Stimulated activated CD4-positive, alpha-beta T cell treated with anti-CD3 and anti-CD28 coated beads, Interleukin-1b, Interleukin-23, amount 100 ng/mL, for 48 hours (primary cell): Measurements from ENCODE around the gene TTC28.
"Not testable (repeated sequence)": the region's sequence is repeated elsewhere in the genome, so short reads cannot be mapped to it uniquely, and the experiment has no call there.

Experiments used
- DNase-seq: peaks from one replicate; pipeline ENCODE4 v3.0.0-alpha.2; 2020

The TTC28 gene

GRCh38 chr22:28118957-28119631 lies 560.5 kb downstream of the TTC28 start:
- DNase-seq = no peak

- DNase-seq = no peak
These were observed 563.4 kb downstream of the TTC28 start for GRCh38 chr22:28116219-28116673.

GRCh38 chr22:28115426-28115825 lies 564.2 kb downstream of the TTC28 start:
- DNase-seq = no peak

GRCh38 chr22:28112548-28113043 lies 567.0 kb downstream of the TTC28 start:
- DNase-seq = no peak

GRCh38 chr22:28112190-28112544 lies 567.5 kb downstream of the TTC28 start:
- no peak for DNase-seq

GRCh38 chr22:28111501-28112189 lies 568.0 kb downstream of the TTC28 start:
- DNase-seq = no peak

- DNase-seq = no peak
These were observed 570.8 kb downstream of the TTC28 start for GRCh38 chr22:28108851-28109250.

GRCh38 chr22:28106617-28107016 lies 573.0 kb downstream of the TTC28 start:
- DNase-seq = no peak

- DNase-seq = no peak
These were observed 573.7 kb downstream of the TTC28 start for GRCh38 chr22:28105988-28106387.

GRCh38 chr22:28105413-28105812 lies 574.2 kb downstream of the TTC28 start:
- DNase-seq = no peak

GRCh38 chr22:28103596-28103995 lies 576.0 kb downstream of the TTC28 start:
- DNase-seq = no peak

GRCh38 chr22:28102151-28102812 lies 577.4 kb downstream of the TTC28 start:
- no peak for DNase-seq

- DNase-seq = no peak
These were observed 582.0 kb downstream of the TTC28 start for GRCh38 chr22:28097627-28098026.

- DNase-seq = no peak
These were observed 583.5 kb downstream of the TTC28 start for GRCh38 chr22:28096161-28096560.

GRCh38 chr22:28095316-28096095 lies 584.1 kb downstream of the TTC28 start:
- DNase-seq = no peak

GRCh38 chr22:28094771-28095170 lies 584.9 kb downstream of the TTC28 start:
- DNase-seq = no peak

GRCh38 chr22:28093711-28094110 lies 585.9 kb downstream of the TTC28 start:
- DNase-seq = no peak

GRCh38 chr22:28091486-28091885 lies 588.2 kb downstream of the TTC28 start:
- DNase-seq = no peak

GRCh38 chr22:28089541-28089940 lies 590.1 kb downstream of the TTC28 start:
- not testable (repeated sequence) for DNase-seq

- no peak for DNase-seq
These were observed 602.5 kb downstream of the TTC28 start for GRCh38 chr22:28077166-28077565.

GRCh38 chr22:28075358-28075981 lies 604.2 kb downstream of the TTC28 start:
- DNase-seq = no peak

GRCh38 chr22:28074526-28074925 lies 605.1 kb downstream of the TTC28 start:
- DNase-seq = no peak

- no peak for DNase-seq
These were observed 607.6 kb downstream of the TTC28 start for GRCh38 chr22:28072066-28072465.
